ENCODE results near the gene TP53I13.

DNA sequence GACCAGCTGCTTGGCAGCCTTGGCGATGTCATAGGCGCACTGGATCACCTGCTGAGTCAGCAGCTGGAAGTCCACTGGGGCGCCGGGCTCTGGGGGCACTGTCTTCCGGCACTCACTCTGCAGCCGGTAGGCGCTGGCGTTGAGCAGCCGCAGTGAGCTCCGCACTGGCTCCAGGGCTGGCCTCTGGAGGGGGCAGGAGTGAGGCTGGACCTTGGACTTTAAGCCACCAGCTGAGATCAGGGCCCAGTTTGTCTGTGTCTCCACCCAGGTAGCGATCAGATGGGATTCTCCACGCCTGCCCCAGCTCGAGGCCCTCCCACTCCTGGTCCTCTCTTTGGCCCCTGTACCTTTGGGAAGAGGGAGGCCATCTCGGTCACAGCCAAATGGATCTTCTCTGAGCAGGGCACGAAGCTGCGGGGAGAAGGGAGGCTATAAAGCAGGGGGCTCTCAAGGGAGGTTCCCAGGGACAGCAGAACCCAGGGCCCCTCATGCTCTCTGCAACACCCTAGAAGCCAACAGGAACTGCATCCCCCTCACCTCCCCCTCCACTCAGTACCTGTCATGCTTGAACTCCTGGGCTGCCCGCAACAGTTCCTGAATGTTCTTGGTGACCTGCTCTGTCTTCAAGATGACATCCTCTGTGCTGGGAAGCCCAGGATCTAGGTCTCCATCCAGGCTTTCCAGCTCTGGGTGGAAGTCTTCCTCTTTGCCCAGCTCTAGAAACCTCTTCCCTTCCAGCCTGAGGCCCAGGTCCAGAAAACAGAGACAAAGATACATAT is 6.4 kb downstream of the TP53I13 start:
- TF ChIP-seq, protein P1, sequence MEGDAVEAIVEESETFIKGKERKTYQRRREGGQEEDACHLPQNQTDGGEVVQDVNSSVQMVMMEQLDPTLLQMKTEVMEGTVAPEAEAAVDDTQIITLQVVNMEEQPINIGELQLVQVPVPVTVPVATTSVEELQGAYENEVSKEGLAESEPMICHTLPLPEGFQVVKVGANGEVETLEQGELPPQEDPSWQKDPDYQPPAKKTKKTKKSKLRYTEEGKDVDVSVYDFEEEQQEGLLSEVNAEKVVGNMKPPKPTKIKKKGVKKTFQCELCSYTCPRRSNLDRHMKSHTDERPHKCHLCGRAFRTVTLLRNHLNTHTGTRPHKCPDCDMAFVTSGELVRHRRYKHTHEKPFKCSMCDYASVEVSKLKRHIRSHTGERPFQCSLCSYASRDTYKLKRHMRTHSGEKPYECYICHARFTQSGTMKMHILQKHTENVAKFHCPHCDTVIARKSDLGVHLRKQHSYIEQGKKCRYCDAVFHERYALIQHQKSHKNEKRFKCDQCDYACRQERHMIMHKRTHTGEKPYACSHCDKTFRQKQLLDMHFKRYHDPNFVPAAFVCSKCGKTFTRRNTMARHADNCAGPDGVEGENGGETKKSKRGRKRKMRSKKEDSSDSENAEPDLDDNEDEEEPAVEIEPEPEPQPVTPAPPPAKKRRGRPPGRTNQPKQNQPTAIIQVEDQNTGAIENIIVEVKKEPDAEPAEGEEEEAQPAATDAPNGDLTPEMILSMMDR (IDR thresholded peaks at IDR 0.05 in 8 of 11, conservative IDR thresholded peaks at IDR 0.05 in 3 of 11), result no peak
- TF ChIP-seq POLR2A (IDR thresholded peaks at IDR 0.05), result no peak

Data from spleen (tissue), 7 donors.